ENCODE data around the gene INSIG1. TPM values are rescaled to one million over a fixed set of nuclear protein-coding genes. Genes with fewer than 3 reads are reported as not detected.

INSIG1 gene
- total and polyA plus RNA-seq, 2 of the 4 experiments (the other 2 are of a cell fraction): 19.0 to 26.0 TPM

- no peak overlapping the region for H3K23ac ChIP-seq (ENCODE audit: low read depth, low read length)
- ATAC-seq (ENCODE audit: low read depth) (no peak), DNase-seq (no peak)
- H3K18ac ChIP-seq (ENCODE audit: low read depth, low read length): no peak overlapping the region
- CTCF ChIA-PET: no interaction called here
- H3K4ac ChIP-seq (ENCODE audit: low read depth, low read length): no peak overlapping the region
- H3K9ac ChIP-seq (ENCODE audit: low read depth, low read length): no peak overlapping the region
- TF ChIP-seq RCOR1 (IDR thresholded peaks at IDR 0.05; ENCODE audit: insufficient replicate concordance, low read length) (no peak), FOS (IDR thresholded peaks at IDR 0.05; ENCODE audit: low read depth, low read length) (no peak), NFE2L2 (IDR thresholded peaks at IDR 0.05; ENCODE audit: low read depth, low read length) (no peak), RAD21 (IDR thresholded peaks at IDR 0.05; ENCODE audit: low read length) (no peak), CHD1 (IDR thresholded peaks at IDR 0.05; ENCODE audit: low read depth, low read length) (no peak), POLR2A (IDR thresholded peaks at IDR 0.05; ENCODE audit: low read depth, low read length) (no peak)
- TF ChIP-seq, protein P1, sequence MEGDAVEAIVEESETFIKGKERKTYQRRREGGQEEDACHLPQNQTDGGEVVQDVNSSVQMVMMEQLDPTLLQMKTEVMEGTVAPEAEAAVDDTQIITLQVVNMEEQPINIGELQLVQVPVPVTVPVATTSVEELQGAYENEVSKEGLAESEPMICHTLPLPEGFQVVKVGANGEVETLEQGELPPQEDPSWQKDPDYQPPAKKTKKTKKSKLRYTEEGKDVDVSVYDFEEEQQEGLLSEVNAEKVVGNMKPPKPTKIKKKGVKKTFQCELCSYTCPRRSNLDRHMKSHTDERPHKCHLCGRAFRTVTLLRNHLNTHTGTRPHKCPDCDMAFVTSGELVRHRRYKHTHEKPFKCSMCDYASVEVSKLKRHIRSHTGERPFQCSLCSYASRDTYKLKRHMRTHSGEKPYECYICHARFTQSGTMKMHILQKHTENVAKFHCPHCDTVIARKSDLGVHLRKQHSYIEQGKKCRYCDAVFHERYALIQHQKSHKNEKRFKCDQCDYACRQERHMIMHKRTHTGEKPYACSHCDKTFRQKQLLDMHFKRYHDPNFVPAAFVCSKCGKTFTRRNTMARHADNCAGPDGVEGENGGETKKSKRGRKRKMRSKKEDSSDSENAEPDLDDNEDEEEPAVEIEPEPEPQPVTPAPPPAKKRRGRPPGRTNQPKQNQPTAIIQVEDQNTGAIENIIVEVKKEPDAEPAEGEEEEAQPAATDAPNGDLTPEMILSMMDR (conservative IDR thresholded peaks at IDR 0.05; ENCODE audit: low read depth, low read length): no peak
- TF ChIP-seq, protein P2, sequence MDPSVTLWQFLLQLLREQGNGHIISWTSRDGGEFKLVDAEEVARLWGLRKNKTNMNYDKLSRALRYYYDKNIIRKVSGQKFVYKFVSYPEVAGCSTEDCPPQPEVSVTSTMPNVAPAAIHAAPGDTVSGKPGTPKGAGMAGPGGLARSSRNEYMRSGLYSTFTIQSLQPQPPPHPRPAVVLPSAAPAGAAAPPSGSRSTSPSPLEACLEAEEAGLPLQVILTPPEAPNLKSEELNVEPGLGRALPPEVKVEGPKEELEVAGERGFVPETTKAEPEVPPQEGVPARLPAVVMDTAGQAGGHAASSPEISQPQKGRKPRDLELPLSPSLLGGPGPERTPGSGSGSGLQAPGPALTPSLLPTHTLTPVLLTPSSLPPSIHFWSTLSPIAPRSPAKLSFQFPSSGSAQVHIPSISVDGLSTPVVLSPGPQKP (IDR thresholded peaks at IDR 0.05; ENCODE audit: borderline replicate concordance, low read depth, low read length): no peak
- H3K56ac ChIP-seq (ENCODE audit: extremely low read depth, insufficient read depth, low read length): no peak overlapping the region
- POLR2A ChIA-PET (ENCODE audit: unreplicated experiment): no interaction called here
- H2BK20ac ChIP-seq (ENCODE audit: low read depth, low read length): no peak overlapping the region
- H2BK15ac ChIP-seq (ENCODE audit: low read depth, low read length): no peak overlapping the region
- H3K4me2 ChIP-seq (ENCODE audit: low read depth, low read length): no peak overlapping the region
- H4K5ac ChIP-seq (ENCODE audit: low read depth, low read length): no peak overlapping the region
- no peak overlapping the region for H3K14ac ChIP-seq (replicated peaks; ENCODE audit: low read depth, low read length)
- no peaks in the 10 kb centered on the region for H3K4me1 ChIP-seq (ENCODE audit: control insufficient read depth, insufficient read depth, low read length)
- no peak overlapping the region for H2BK120ac ChIP-seq (ENCODE audit: low read depth, low read length)
- H4K8ac ChIP-seq (ENCODE audit: low read depth in 2 of 2, low read length in 2 of 2): no peak overlapping the region
- H4K91ac ChIP-seq (ENCODE audit: insufficient read depth, low read depth, low read length): no peak overlapping the region
- no peaks in the 10 kb centered on the region for H3K79me1 ChIP-seq (ENCODE audit: low read depth in 1 of 2, low read length in 2 of 2)
- no TSS peak for BruUV-seq (replicated peaks)
- no peak overlapping the region for H2AK5ac ChIP-seq (ENCODE audit: low read depth, low read length)
- no peak overlapping the region for H3K4me3 ChIP-seq (ENCODE audit: insufficient read depth, low read depth, low read length)
- H3K9me3 ChIP-seq (ENCODE audit: control insufficient read depth, insufficient read depth, low read length): no peaks in the 10 kb centered on the region
- no peaks in the 10 kb centered on the region for H3K36me3 ChIP-seq (ENCODE audit: control insufficient read depth, insufficient read depth, low read length)
- H3K9me1 ChIP-seq (ENCODE audit: insufficient read depth, low read length): no peaks in the 10 kb centered on the region
- H3K27me3 ChIP-seq (ENCODE audit: control insufficient read depth, insufficient read depth, low read length): peaks cover 10% of the 10 kb centered on the region
- 40% methylated on average over 1 of the region's 5 CpGs; no CpG with 5 or more reads in 1 of the 2 experiments for WGBS, 2 experiments (ENCODE audit: extremely low coverage in 2 of 2, insufficient read length in 1 of 2)
- dilution Hi-C loops (cut with HindIII; ENCODE audit: low sequenced_read_pairs, unreplicated experiment) (no loop called here), intact Hi-C loops (cut with micrococcal nuclease) (loop anchor here (10.0 kb wide), 1 partner anchor 337 kb away; the partner anchor contains the start of gene PAXIP1), in situ Hi-C loops (cut with MboI; ENCODE audit: low sequenced_read_pairs) (loop anchor here (10.0 kb wide), 2 partner anchors 147 to 417 kb away; no protein-coding TSS in a partner anchor)
- no peak overlapping the region for H2BK5ac ChIP-seq (ENCODE audit: low read depth, low read length, poor library complexity, severe bottlenecking)
- H2AK9ac ChIP-seq (replicated peaks; ENCODE audit: low read depth, low read length, poor library complexity): no peak overlapping the region
- H2AFZ ChIP-seq (replicated peaks; ENCODE audit: low read length, poor library complexity): no peak overlapping the region
- H4K20me1 ChIP-seq (ENCODE audit: insufficient read depth, low read length): no peaks in the 10 kb centered on the region
- no peak overlapping the region for H3K27ac ChIP-seq (ENCODE audit: insufficient read depth, low read length)
These were observed 43.8 kb downstream of the INSIG1 start for GRCh38 chr7:155341463-155341983.

All from IMR-90 (cell line).